Measurements from ENCODE around the gene FRMD8. TPM values are rescaled to one million over a fixed set of nuclear protein-coding genes. Genes with fewer than 3 reads are reported as not detected.

Gene FRMD8
- total and polyA plus RNA-seq, 9 of the 15 experiments (the other 6 are each of a cell fraction or from before 2014, with no cell fraction given): 4.5 to 54.5 (median 15.8) TPM

- TF ChIP-seq NRF1 (conservative IDR thresholded peaks at IDR 0.05 in 1 of 2, IDR thresholded peaks at IDR 0.05 in 1 of 2): 0 out of 4 replicates have a peak, but pooled peaks have one; percentile 26 to 43
Measured at GRCh38 chr11:65403607-65404121, 17.2 kb downstream of the FRMD8 start (continued).

- H3K27ac ChIP-seq (ENCODE audit: extremely low read depth, low read depth, low read length): peak overlapping the region; percentile 33; the same call in 1 of the 3 replicates
- H3K27me3 ChIP-seq (ENCODE audit: control insufficient read depth in 2 of 2, insufficient read depth in 2 of 2, low read length in 2 of 2): no peaks in the 10 kb centered on the region
- ChIA-PET POLR2A (interaction anchor here (0.5 to 12.2 kb wide), 12 partner anchors 9 to 1173 kb away, joined by 3 to 185 read pairs (median 6); partner anchors contain the start of genes MALAT1 and NEAT1), CTCF (ENCODE audit: low intra/inter-chr PET ratio) (no interaction called here)
- in situ Hi-C loops (cut with MboI): no loop called here
- peaks cover 80% of the 10 kb centered on the region for H3K36me3 ChIP-seq (ENCODE audit: control insufficient read depth, insufficient read depth, low read length)
- 0 out of 2 replicates have a peak, but pooled peaks cover 4% of the 10 kb centered on the region for H4K20me1 ChIP-seq (replicated peaks; ENCODE audit: control insufficient read depth, insufficient read depth, low read length)
- H2AFZ ChIP-seq (ENCODE audit: low read depth, low read length): no peak overlapping the region
- no peaks in the 10 kb centered on the region for H3K9me1 ChIP-seq (ENCODE audit: control insufficient read depth, insufficient read depth, low read length)
- no peak for ATAC-seq
- intact Hi-C loops (cut with micrococcal nuclease): no loop called here
- no peaks in the 10 kb centered on the region for H3K79me2 ChIP-seq (ENCODE audit: control insufficient read depth, insufficient read depth, low read length)
- no peak for DNase-seq (ENCODE audit: extremely low read depth in 1 of 4, low spot score in 3 of 4)
- H3K4me3 ChIP-seq: no peak overlapping the region
- no peaks in the 10 kb centered on the region for H3K9me3 ChIP-seq (replicated peaks; ENCODE audit: control insufficient read depth, insufficient read depth, low read depth, low read length)
- peaks cover 9 to 47% of the 10 kb centered on the region in 2 experiments for H3K4me1 ChIP-seq (replicated peaks in 1 of 2; ENCODE audit: control insufficient read depth in 2 of 2, insufficient read depth in 2 of 2, low read length in 2 of 2)
- WGBS (ENCODE audit: insufficient coverage, low coverage, missing lambda C conversion rate): 85% methylated on average over 10 of the region's 13 CpGs
- no peak for FAIRE-seq
- H3K4me2 ChIP-seq (ENCODE audit: insufficient read depth, low read length): no peak overlapping the region
- peak overlapping the region in 1 of 2 experiments; percentile 75; a peak in 2 of 4 replicates for H3K9ac ChIP-seq (ENCODE audit: insufficient read depth in 1 of 2, low read depth in 2 of 2, low read length in 2 of 2)
- BruUV-seq (replicated peaks): no TSS peak
- TF ChIP-seq ZBTB1 (CRISPR knock-in tag; IDR thresholded peaks at IDR 0.05; ENCODE audit: borderline replicate concordance, low read depth) (no peak), ZNF280B (CRISPR knock-in tag; IDR thresholded peaks at IDR 0.05) (no peak), RFX7 (CRISPR knock-in tag; IDR thresholded peaks at IDR 0.05) (no peak), CXXC5 (CRISPR knock-in tag; IDR thresholded peaks at IDR 0.05) (no peak), CHAMP1 (IDR thresholded peaks at IDR 0.05) (no peak), CBX8 (IDR thresholded peaks at IDR 0.05; ENCODE audit: borderline replicate concordance, extremely low read depth, low read depth, low read length, poor library complexity, severe bottlenecking) (no peak), POLR2B (IDR thresholded peaks at IDR 0.05; ENCODE audit: low read depth, partially characterized antibody) (no peak), SAP30 (IDR thresholded peaks at IDR 0.05; ENCODE audit: borderline replicate concordance, insufficient read depth, low read depth, low read length, poor library complexity, severe bottlenecking) (no peak), ZNF398 (CRISPR knock-in tag; IDR thresholded peaks at IDR 0.05) (no peak), ZNF253 (CRISPR knock-in tag; conservative IDR thresholded peaks at IDR 0.05) (no peak), TEAD1 (CRISPR knock-in tag; IDR thresholded peaks at IDR 0.05) (no peak)
Measured at GRCh38 chr11:65404210-65404609, 17.8 kb downstream of the FRMD8 start.

All from K562 (cell line).